SHP77 (cell line): ENCODE measurements around the gene HS6ST2.
A peak's percentile ranks its signal among the peaks of the same experiment; 100 is the strongest.
"Not testable (repeated sequence)": the region's sequence is repeated elsewhere in the genome, so short reads cannot be mapped to it uniquely, and the experiment has no call there.

Experiments
- DNase-seq, 2 experiments: peaks; one replicate each; lab custom pipeline; 2025; lab: John Stamatoyannopoulos, UW

The HS6ST2 gene

DNA sequence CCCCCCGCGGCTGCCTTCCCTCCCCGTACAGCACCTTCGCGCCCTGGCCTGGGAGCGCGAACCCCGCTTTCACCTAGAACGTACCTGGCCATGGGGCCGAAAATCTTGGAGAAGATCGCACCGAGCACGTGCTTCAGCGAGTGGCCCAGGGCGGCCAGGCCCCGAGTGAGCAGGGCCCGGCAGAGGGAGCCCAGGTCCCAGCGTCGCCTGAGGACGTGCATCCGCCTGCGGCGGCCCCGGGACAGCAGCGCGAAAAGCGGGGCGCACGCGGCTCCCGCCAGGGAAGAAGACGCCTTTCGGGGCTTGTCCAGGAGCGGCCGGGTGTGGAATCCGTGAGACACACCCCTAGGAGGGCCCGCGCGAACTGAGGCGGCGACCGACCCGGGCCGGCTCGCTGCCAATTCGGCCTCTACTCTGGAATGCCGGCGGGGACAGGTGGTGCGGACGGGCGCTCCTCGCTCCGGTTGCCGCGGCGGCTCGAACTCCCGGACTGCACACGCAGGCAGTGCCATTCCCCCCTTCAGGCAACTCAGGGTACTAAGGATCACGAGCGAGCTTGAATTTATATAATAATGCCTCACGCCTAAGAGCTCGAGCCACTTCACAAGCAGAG is at the start of gene HS6ST2:
Gene HS6ST2, minus strand, starts transcription at position 539 of the 613 bp plus-strand sequence.
- no peak for DNase-seq

DNA sequence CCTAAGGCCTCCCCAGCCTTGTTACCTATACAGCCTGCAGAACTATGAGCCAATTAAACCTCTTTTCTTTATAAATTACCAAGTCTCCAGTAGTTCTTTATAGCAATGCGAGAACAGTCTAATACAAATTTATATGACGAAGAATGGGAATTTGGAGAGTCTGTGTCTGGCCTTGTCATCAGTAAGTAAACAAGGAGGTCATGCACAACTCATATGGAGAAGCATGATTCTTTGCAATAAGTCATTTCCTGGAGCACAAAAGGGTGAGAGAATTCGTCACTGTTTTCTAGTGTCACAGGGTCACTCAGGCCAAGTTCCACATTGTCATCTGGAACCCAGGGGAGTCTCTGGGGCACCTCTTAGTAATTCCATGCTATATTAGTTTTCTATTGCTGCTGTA is 49.0 kb upstream of the HS6ST2 start:
- DNase-seq, result no peak

DNA sequence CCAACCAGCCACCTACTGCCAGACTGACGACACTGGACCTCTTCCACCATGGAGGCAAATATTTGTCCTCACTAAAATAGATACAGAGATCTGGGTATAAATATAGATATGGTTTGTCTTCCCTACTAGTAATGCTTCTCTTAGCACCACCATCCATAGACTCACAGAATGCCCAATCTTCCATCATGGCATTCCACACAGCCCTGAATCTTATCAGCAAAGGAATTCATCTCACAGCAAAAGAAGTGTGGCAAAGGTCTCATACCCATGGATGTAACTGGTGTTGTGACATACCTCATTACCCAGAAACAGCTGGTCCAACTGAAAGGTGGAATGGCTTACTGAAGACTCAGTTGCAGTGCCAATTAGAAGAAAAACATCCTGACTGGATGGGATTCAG is 47.2 kb upstream of the HS6ST2 start:
- no peak for DNase-seq

DNA sequence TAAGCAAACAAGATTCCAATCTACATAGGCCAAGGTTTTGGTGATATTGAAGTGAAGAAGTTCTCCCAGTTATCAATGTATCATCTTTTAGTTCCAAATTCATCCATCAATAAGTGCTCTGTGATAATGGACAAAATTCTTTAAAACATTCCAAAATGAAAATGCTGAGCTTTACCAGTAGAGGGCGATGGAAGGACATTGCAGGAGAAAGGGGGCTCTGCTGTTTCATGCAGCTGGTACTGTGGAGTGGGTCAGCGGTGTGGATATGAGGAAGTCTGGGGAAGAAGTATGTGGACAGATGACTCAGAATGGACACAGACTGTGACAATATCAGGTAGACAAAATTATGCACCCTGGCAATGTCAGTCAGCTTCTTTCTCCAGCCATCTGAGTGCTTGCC is 46.6 kb upstream of the HS6ST2 start:
- peak in 1 of 2 experiments; percentile 1 for DNase-seq

DNA sequence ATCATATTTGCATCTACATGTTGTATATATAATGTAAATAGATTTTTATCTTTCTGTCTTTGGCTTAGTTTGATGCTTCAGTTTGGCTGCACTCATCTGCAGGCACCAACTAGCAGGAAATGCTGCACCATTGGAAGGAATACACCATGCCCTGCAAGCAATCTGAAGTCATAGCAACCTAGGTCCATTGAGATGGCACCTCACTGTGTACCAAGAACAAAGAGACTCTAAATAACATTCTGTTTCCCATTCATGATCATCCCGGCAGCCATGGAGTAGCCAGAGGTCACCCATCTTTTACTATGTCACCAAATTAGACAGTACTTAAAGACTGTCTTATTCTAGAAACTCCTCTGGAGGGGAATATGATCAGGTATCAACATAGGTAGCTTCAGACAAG is 40.8 kb upstream of the HS6ST2 start:
- DNase-seq, result no peak

DNA sequence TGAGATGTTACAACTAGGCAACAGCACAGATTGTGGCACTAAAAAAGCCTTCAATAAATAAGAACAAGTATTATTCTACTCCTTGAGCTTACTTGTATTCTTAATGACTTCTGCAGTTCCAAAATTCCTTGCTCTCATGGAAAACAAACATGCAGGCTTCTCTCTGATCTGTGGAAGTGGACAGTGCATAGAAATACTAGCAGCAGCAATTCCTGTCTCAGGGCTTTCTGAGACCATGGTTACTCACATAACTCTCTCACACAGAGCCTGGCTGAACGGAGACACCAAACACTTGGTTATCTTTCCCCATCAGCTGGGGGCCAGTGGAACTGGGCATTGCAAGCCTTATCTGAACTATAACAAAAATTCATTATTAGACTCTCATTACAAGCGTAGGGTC is 32.4 kb upstream of the HS6ST2 start:
- no peak for DNase-seq

DNA sequence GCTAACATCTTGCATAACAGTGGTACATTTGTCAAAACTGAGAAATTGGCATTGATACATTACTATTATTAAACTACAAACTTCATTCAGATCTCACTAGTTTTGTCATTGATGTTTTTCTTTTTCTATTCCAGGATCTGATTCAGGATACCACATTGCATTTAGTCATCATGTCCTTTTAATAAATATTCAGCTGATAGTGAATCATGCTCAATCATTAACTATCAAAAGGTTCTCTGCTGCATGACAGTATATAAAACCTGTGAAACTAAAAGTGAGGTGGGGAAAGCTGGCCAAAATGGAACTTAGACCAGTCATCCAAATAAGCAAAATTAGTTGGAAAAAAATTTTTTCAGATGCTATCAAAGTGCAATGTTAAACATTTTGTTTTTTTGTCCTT is 28.1 kb upstream of the HS6ST2 start:
- no peak for DNase-seq

DNA sequence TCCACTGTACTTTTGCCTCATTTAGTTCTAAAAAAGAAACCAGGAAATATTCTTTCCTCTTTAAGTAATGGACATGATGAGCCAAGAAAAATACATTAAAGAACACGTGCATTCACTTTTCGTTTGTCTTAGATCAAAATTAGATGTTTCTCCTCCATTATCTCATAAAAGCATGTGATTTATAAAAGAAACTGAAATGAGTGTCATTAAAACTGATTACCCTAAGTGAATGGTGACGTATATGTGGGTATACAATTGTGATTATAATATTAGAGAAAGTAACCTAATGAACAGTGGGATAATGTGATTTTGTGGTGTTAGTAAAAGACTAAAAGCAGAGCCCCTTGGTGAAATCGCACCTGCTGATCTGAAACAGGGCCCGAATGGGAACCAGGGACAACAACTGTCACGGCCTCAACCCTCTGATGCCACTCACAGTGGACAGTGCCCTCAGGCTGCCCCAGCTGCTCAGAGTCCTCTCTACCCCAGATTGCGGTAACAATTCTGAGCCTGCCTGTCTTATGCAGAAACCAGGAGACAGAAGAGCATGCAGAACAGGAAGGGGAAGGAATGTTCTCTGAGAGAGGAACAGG is 25.7 kb upstream of the HS6ST2 start:
- DNase-seq, result no peak

DNA sequence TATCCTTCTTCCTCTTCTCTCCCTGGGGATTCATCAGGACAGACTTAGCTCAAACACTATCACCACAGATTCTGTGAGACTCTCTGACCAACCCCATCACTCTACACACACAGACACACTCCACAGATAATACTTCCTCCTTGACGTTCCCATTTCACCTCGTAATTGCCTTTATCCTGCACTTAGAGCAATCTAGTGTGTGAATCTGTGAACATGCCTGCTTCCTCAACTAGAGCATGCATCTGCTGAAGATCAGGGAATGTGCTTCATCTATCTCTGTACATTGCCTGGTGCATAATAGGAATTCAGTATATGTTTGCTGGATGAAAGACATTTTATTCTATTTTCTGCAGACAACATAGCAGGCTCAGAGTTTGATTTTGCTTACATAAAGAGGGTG is 25.1 kb upstream of the HS6ST2 start:
- DNase-seq, result no peak

DNA sequence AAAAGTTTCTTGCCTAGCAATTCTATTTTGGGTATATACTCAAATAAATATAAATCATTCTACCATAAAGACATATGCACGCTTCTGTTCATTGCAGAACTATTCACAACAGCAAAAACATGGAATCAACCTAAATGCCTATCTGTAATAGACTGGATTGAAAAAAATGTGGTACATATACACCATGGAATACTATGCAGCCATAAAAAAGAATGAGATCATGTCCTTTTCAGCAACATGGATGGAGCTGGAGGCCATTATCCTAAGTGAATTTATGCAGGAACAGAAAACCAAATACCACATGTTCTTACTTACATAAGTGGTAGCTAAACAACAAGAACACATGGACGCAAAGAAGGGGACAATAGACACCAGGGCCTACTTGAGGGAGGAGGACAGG is 21.6 kb upstream of the HS6ST2 start:
- not testable (repeated sequence) for DNase-seq

DNA sequence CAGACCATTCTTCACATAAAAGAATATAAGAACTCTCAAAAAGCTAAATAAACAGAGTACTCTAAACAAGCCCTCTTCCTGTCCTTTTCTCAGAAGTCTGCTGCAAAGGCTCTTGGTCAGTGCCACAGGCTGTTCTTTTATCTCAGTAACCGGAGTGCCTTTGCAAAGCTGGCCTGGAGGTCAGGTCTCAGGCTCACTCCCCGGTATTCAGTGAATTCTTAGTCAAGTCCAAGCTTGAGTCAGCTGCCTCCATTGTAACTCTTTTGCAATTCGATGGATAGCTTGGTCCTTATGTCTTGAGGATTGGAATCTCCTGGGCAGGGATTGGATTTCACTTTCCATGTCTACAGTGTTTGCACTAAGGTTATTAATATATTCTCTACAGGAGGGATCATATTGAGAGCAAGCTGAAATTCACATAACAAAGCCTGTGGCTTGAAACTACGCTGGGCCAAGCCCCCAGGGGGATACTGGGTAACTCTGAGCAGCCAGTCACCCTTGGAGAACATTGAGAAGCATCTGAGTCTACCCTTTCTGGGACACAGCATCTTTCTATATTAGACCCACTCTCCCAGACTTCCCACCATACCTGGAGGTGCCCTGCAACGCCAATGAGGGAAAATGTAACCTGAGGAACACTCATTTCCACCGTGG is 10.0 kb upstream of the HS6ST2 start:
- no peak for DNase-seq

DNA sequence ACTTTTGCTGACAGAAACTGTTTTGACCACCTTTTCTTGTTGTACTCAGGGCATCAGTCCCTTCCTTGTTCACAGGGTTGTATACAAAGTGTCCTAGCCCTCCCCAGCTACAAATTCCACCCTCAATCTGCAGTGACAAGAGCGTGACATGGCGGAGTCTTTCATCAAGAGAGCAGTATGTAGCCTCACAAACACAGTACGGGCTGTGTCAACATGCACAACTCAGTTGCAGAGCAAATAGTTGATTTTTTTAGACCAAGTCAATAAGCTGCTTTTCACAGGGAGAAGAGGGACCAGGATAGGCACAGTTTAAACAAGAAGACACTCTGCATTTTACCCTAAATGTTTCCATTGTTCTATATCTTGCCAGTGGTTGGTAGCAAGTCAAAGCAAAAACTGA is 8.6 kb upstream of the HS6ST2 start:
- no peak for DNase-seq

DNA sequence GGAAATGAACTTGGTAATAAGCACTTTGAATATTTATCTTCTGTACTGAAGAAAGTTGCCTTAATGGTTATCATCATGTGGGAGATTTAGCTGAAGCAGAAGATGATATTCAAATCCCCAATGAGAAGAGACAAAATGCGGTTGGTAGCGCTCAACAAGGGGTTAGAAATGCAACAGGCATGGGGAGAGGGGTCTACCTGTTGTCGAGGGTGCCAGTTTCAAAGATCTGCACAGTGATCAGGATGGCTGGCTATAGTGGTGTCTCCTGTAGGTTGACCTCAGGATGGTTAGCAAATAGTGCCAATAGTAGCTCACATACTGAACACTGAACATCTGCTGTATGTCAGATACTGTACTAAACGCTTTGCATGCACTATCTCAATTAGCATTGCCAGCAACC is 7.0 kb upstream of the HS6ST2 start:
- DNase-seq, result no peak

DNA sequence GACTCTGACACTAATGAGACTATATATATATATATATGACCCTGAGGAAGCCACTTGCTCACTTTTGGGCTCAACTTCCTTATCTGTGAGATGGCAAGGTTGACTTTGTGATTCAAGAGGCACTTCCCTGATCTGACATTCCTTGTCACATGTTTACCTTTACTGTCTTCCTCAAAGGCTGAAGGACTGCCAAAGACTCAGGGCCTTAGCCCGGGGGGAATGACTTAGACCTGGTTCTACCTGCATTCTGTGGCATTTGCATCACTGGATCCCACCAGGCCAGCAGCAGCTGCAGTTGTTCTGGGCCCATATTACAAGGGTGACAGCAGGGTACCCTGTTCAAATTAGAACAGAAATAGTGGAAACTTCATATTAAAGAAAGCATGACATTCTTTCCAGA is 3.1 kb upstream of the HS6ST2 start:
- no peak for DNase-seq

DNA sequence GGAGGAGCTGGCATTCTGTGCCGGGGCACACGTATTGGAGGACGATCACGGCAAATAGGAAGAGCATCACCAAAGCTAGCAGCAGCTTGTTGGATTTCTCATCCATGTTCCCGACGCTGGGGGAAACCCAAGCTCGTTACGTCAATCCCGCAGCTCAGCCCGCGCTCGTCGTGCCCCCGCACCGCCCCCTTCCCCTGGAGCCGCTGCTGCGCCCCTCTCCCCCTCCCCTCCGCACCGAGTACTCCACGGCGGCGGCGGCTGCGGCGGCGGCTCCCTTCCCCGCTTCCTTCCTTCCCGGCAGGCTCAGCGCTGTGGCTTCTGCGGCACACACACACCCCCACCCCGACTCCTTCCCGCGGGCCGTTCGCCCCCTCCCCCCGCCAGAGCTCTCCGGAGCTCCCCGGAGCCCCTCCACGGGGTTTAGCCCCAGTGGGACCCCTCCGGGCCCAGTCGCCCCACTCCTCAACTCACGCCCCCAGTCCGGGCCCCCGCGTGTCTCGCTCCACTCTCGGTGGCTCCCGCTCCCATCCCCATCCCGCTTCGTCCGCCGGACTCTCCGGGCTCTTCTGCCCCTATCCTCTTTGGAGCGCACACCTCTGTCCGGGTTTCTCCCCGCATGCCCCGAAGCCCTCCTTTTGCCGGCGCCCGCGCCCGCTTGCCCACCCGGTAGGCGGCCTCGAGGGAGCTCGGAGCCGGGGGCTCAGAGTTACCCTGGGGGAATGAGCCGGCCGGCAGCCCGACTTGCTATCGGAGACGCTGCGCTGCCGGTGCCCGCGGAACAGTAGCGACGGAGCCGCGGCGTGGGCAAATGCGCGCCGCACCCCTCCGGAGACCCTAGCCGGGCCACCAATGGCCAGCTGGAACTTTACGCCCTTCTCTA is 978 bp downstream of the HS6ST2 start:
- no peak for DNase-seq

DNA sequence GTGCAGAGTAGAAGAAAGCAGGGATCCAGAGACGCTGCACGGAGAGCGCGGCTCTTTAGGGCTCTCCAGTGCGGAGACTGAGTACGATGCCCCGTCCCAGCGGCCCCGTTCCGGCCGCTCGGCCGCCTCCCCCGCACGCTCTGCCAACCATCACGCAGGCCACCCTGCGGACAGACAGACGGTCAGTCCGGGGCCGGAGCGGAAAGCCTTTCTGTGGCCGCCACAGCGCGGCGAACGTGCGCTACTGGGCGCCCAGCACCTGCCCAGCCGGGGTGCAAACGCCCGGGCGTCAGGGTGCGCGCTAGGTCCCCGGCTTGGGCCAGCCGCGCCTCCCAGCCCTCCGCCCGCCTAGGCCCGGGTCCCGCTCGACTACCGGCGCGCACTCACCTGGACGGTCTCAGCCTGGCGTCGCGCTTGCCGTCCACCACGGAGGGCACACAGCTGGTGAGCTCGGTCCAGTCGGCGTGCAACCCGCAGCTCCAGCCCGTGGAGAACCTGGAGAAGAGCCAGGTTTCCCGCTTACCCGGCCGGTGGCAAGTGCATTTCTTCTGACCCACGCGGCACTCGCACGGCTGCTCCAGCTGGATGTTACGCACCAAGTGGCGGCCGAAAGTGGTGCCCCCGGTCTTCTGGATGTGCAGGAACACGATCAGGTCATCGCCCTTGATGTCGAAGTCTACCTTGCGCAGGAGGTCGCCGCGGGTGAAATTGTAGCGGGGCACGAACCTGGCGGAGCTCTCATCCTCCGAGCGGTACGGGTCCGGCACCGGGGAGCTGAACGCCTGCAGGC is 1.8 kb downstream of the HS6ST2 start:
- DNase-seq, result no peak

DNA sequence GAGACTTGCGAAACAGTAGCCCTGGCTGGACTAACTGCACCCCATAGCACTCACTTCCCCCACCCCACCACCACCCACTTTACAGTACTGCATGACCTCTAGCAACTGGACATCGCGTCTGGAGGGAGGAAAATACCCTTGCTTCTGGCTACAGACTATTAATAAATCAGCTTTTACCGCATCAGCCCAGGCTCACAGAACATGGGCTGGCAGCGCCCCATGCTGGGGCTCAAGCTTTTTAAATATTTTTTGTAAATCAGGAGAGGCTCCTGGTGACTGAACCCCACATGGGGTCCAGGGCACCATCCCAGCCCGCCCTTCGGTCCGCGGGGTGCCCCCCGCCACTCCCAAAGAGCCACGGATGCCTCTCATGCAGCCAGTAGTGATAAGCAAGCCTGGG is 2.7 kb downstream of the HS6ST2 start:
- no peak for DNase-seq

DNA sequence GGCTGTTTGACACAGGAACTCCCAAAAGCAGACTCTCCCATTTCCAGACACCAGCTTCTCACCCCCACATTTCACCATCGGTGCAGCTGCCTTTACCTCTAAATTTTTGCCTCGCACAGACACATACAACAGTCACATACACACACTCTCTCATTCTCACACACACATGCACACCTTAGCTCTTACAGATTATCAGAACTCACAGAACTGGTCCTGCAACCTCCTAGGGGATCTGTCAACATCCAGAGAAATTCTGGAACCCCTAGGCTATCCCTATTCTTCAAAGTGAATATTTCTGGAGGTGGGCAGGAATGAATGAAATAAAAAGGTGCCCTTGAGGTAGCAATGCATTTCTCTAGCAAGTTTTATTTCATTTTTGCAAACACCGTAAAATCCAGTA is 4.1 kb downstream of the HS6ST2 start:
- no peak for DNase-seq

DNA sequence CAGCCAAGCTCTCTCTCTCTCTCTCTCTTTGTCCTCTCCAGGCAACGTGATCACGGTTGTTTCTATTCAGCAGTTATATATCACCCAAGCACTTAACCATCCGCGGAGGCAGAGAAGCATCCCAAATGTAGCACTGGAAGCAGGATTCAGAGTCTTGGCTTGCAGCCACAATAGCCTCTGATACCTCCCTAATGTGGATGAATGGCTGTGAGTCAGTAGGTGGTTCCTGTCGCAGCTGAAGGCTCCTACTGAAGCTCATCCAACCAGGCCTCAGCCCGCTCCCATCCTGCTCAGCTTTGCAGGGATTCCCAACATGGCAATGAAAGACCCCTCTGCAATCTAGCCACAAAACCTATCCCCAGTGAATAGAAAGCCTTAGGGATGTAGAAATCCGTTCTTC is 5.1 kb downstream of the HS6ST2 start:
- no peak for DNase-seq

DNA sequence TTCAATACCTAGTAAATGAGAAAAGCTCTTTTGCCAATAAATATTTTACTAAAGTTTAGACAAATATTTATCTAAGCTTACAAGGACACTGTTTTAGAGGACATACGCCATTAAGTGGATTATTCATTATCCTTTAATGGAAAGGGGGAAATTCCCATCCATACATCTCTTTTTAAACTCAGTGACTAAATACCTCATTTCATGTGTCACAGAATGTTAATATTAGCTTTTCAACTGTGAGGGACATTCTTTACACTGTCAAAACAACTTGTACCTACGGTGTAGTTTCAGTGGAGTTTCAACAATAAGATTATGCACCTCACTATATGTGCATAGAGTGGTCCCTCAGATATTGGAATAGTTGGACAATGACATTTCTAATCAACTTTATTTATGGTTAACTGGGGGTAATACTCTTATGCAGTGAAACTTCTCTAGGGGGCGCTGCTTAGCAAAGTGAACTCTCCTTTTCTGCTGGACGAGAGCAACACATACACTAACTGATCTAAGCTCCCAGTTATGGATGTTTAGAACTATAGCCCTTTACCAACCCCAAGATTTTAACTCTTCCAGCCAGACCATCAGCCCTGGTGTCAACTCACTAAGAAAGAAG is 9.7 kb downstream of the HS6ST2 start:
- peak in 1 of 2 experiments; percentile 5 for DNase-seq

DNA sequence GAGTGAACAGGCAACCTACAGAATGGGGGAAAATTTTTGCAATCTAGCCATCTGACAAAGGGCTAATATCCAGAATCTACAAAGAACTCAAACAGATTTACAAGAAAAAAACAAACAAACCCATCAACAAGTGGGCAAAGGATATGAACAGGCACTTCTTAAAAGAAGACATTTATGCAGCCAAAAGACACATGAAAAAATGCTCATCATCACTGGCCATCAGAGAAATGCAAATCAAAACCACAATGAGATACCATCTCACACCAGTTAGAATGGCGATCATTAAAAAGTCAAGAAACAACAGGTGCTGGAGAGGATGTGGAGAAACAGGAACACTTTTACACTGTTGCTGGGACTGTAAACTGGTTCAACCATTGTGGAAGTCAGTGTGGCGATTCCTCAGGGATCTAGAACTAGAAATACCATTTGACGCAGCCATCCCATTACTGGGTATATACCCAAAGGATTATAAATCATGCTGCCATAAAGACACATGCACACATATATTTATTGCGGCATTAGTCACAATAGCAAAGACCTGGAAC is 13.3 kb downstream of the HS6ST2 start:
- DNase-seq, result not testable (repeated sequence)
